Mammary microvascular endothelial cell (primary cell): ENCODE measurements around the gene CLEC3B. TPM values are rescaled to one million over a fixed set of nuclear protein-coding genes. Genes with fewer than 3 reads are reported as not detected.

Experiments
- total RNA-seq: library from RNA; depleted of rRNA; stranded (reverse); fragments of >200 nt; gene quantifications from 2 replicates; pipeline ENCODE4 v1.2.3, GENCODE V29; 2015

Gene CLEC3B, protein sequence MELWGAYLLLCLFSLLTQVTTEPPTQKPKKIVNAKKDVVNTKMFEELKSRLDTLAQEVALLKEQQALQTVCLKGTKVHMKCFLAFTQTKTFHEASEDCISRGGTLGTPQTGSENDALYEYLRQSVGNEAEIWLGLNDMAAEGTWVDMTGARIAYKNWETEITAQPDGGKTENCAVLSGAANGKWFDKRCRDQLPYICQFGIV
- total RNA-seq = not detected in 2 replicates

DNA sequence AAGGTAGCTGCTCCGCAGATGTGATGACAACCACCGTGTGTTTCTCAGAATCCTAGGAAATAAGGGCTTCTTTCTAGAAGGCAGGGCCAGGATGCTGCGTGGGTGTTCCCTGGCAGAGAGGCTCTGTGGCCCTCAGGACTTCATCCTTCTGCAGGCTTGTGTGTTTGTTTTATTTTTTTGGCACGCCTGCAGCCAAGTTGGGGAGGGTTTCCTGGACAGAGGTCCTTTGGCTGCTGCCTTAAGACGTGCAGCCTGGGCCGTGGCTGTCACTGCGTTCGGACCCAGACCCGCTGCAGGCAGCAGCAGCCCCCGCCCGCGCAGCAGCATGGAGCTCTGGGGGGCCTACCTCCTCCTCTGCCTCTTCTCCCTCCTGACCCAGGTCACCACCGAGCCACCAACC, at the start of gene CLEC3B:
TSS of gene CLEC3B (plus strand) at position 266 of the 400 bp plus-strand sequence. CDS start at position 326, 60 bp downstream.

Other genes with a start within 250 kb of the CLEC3B start
- 13.2 and 15.0 TPM in 2 replicates for gene TMEM42, start 164.4 kb upstream of the CLEC3B start, total RNA-seq
- gene TGM4, start 151.7 kb upstream of the CLEC3B start, total RNA-seq = 0.07 and 0.20 TPM in 2 replicates
- 53.6 and 58.4 TPM in 2 replicates for gene ZDHHC3, start 50.1 kb upstream of the CLEC3B start, total RNA-seq
- gene EXOSC7, start 50.1 kb upstream of the CLEC3B start, total RNA-seq = 46.8 and 53.3 TPM in 2 replicates
- gene CDCP1, start 120.1 kb downstream of the CLEC3B start, total RNA-seq = 1.1 and 1.6 TPM in 2 replicates
- gene TMEM158, start 200.0 kb downstream of the CLEC3B start, total RNA-seq = 3.3 and 3.5 TPM in 2 replicates